PC-9 (cell line): Measurements from ENCODE around the gene DLGAP1. TPM values are rescaled to one million over a fixed set of nuclear protein-coding genes. Genes with fewer than 3 reads are reported as not detected.

Experiments
- BruUV-seq: library from RNA; stranded (reverse); fragments of 400-500 nt; replicated peaks from 2 replicates; lab custom pipeline; 2021; lab: Mats Ljungman, UMichigan
- CTCF ChIA-PET: fragments of 300-600 bp; sonication (Branson Sonifier 250); formaldehyde crosslinking; loops from one replicate; lab custom pipeline; 2022; ENCODE audit warnings: antibody characterized with exemption; lab: Charles Lee
- POLR2A ChIA-PET: fragments of 300-600 bp; sonication (Branson Sonifier 250); formaldehyde crosslinking; loops from one replicate; lab custom pipeline; 2022; ENCODE audit warnings: antibody characterized with exemption; ENCODE audit not compliant: unreplicated experiment; lab: Charles Lee
- DNase-seq, 2 experiments: peaks; one replicate each; pipeline versions ENCODE4 v3.0.0 to v3.0.0-alpha.2; 2015 to 2022; ENCODE audit warnings: mixed read lengths in 1 of 2
- H2AFZ ChIP-seq: fragments of 200-600 bp; sonication (generic); 2 replicates; pipeline ENCODE4 v1.8.1; 2017; ENCODE audit warnings: antibody characterized with exemption
- H3F3A ChIP-seq: fragments of 200-600 bp; sonication (generic); 2 replicates; pipeline ENCODE4 v1.8.1; 2017; ENCODE audit warnings: antibody characterized with exemption, mild to moderate bottlenecking, low read depth; ENCODE audit not compliant: insufficient read depth
- H3K27ac ChIP-seq: fragments of 200-600 bp; sonication (generic); 2 replicates; pipeline ENCODE4 v1.6.1; 2016; ENCODE audit warnings: mixed run types
- H3K27me3 ChIP-seq: fragments of 200-600 bp; sonication (generic); 2 replicates; pipeline ENCODE4 v1.6.1; 2016; ENCODE audit warnings: low read depth, mixed run types; ENCODE audit not compliant: insufficient read depth
- H3K36me3 ChIP-seq: fragments of 200-600 bp; sonication (generic); 2 replicates; pipeline ENCODE4 v1.6.1; 2016; ENCODE audit warnings: low read depth, mixed run types
- H3K4me1 ChIP-seq: fragments of 200-600 bp; sonication (generic); replicated peaks from 2 replicates; pipeline ENCODE4 v1.6.1; 2016; ENCODE audit warnings: mixed run types; ENCODE audit not compliant: insufficient read depth
- H3K4me2 ChIP-seq: fragments of 200-600 bp; sonication (generic); 2 replicates; pipeline ENCODE4 v1.6.1; 2017; ENCODE audit warnings: mixed run types
- H3K4me3 ChIP-seq: fragments of 200-600 bp; sonication (generic); 2 replicates; pipeline ENCODE4 v1.6.1; 2016; ENCODE audit warnings: mixed run types
- H3K79me2 ChIP-seq: fragments of 200-600 bp; sonication (generic); 2 replicates; pipeline ENCODE4 v1.6.1; 2017; ENCODE audit warnings: low read depth, mixed run types
- H3K9me2 ChIP-seq: fragments of 200-600 bp; sonication (generic); 2 replicates; pipeline ENCODE4 v1.8.1; 2017; ENCODE audit warnings: mild to moderate bottlenecking; ENCODE audit not compliant: insufficient read depth
- H3K9me3 ChIP-seq: fragments of 200-600 bp; sonication (generic); 2 replicates; pipeline ENCODE4 v1.8.1; 2016; ENCODE audit warnings: low read depth; ENCODE audit not compliant: insufficient read depth
- H4K20me1 ChIP-seq: fragments of 200-600 bp; sonication (generic); 2 replicates; pipeline ENCODE4 v1.8.1; 2017; ENCODE audit not compliant: insufficient read depth
- EZH2 ChIP-seq: fragments of 200-600 bp; sonication (generic); IDR thresholded peaks from 2 replicates; pipeline ENCODE4 v1.8.0; 2017; ENCODE audit warnings: antibody characterized with exemption, low read depth
- intact Hi-C: fragments of 100-400 bp; cut with micrococcal nuclease; formaldehyde crosslinking; loops from one replicate; pipeline ENCODE4 v1.10.0; 2022; ENCODE audit not compliant: unreplicated experiment
- total RNA-seq: library from RNA; stranded (reverse); gene quantifications from 2 replicates; pipeline ENCODE4 v1.2.3, GENCODE V29; 2021
- TF ChIP-seq, protein P1 (sequence below): fragments of 200-600 bp; sonication (generic); conservative IDR thresholded peaks from 2 replicates; pipeline ENCODE4 v1.6.1; 2017; ENCODE audit warnings: mixed run types, antibody characterized with exemption, mild to moderate bottlenecking, moderate library complexity

Gene DLGAP1
- total RNA-seq, 1 experiment from 2014 or later = not detected

GRCh38 chr18:3906116-3906750, 548.9 kb downstream of the DLGAP1 start:
- Histone ChIP-seq H3K4me1 (no peaks in the 10 kb centered on the region), H3K4me2 (no peak overlapping the region), H3K36me3 (no peaks in the 10 kb centered on the region), H3K9me3 (no peaks in the 10 kb centered on the region), H3K27ac (no peak overlapping the region), H4K20me1 (no peaks in the 10 kb centered on the region), H3K27me3 (no peaks in the 10 kb centered on the region; the same call in 1 of the 2 replicates), H3K4me3 (no peak overlapping the region), H3K9me2 (no peaks in the 10 kb centered on the region), H3F3A (no peaks in the 10 kb centered on the region), H3K79me2 (no peaks in the 10 kb centered on the region), H2AFZ (no peak overlapping the region)
- no peak for DNase-seq
- no TSS peak for BruUV-seq
- POLR2A ChIA-PET = no interaction called here
- TF ChIP-seq EZH2 = no peak
- TF ChIP-seq, protein P1, sequence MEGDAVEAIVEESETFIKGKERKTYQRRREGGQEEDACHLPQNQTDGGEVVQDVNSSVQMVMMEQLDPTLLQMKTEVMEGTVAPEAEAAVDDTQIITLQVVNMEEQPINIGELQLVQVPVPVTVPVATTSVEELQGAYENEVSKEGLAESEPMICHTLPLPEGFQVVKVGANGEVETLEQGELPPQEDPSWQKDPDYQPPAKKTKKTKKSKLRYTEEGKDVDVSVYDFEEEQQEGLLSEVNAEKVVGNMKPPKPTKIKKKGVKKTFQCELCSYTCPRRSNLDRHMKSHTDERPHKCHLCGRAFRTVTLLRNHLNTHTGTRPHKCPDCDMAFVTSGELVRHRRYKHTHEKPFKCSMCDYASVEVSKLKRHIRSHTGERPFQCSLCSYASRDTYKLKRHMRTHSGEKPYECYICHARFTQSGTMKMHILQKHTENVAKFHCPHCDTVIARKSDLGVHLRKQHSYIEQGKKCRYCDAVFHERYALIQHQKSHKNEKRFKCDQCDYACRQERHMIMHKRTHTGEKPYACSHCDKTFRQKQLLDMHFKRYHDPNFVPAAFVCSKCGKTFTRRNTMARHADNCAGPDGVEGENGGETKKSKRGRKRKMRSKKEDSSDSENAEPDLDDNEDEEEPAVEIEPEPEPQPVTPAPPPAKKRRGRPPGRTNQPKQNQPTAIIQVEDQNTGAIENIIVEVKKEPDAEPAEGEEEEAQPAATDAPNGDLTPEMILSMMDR = no peak
- CTCF ChIA-PET = no interaction called here
- intact Hi-C loops = no loop called here

GRCh38 chr18:3903337-3903736, 551.8 kb downstream of the DLGAP1 start:
- CTCF ChIA-PET = no interaction called here
- no TSS peak for BruUV-seq
- no peaks in the 10 kb centered on the region for H3K9me2 ChIP-seq

GRCh38 chr18:3902676-3903075, 552.4 kb downstream of the DLGAP1 start:
- Histone ChIP-seq H3K79me2 (no peaks in the 10 kb centered on the region), H2AFZ (no peak overlapping the region), H3K9me2 (no peaks in the 10 kb centered on the region), H3K27me3 (peaks cover 22% of the 10 kb centered on the region; the same call in 1 of the 2 replicates), H3K4me3 (no peak overlapping the region), H3K4me2 (no peak overlapping the region), H3K9me3 (no peaks in the 10 kb centered on the region), H3K27ac (no peak overlapping the region), H3K36me3 (no peaks in the 10 kb centered on the region), H3F3A (no peaks in the 10 kb centered on the region), H3K4me1 (no peaks in the 10 kb centered on the region), H4K20me1 (no peaks in the 10 kb centered on the region)
- BruUV-seq = no TSS peak
- no peak for DNase-seq
- CTCF ChIA-PET = no interaction called here
- TF ChIP-seq EZH2 = no peak
- TF ChIP-seq, protein P1 = no peak
- POLR2A ChIA-PET = no interaction called here
- intact Hi-C loops = no loop called here

More at GRCh38 chr18:3903337-3903736, 551.8 kb downstream of the DLGAP1 start:
- intact Hi-C loops = no loop called here
- Histone ChIP-seq H3F3A (no peaks in the 10 kb centered on the region), H3K79me2 (no peaks in the 10 kb centered on the region), H3K4me1 (no peaks in the 10 kb centered on the region), H3K27me3 (peaks cover 18% of the 10 kb centered on the region; the same call in 1 of the 2 replicates), H3K27ac (no peak overlapping the region), H3K36me3 (no peaks in the 10 kb centered on the region), H2AFZ (no peak overlapping the region), H3K9me3 (no peaks in the 10 kb centered on the region), H3K4me2 (no peak overlapping the region), H4K20me1 (no peaks in the 10 kb centered on the region), H3K4me3 (no peak overlapping the region)
- POLR2A ChIA-PET = no interaction called here
- TF ChIP-seq, protein P1 = no peak
- no peak for DNase-seq
